ENCODE measurements around the gene HOXA13.

HOXA13 gene

DNA sequence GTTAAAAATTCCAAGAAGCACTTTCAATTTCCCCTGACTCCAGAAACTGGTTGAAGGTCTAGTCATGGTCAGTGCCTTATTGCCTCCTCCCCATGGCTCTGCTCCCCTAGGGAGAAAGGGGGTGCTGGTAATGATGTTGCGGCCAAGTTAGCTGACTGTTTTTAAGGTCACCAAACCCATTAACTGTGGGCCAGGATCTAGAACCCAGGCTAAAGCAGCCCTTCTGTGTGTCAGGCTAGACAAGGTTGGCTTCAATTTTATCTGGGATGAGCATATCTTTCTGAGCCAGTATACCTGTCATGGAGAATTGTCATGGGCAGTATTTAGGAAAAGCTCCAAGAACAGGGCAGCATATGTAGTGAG lies 11.2 kb upstream of the HOXA13 start:
- Histone ChIP-seq H3K4me3 (ENCODE audit: low read depth, low read length) (no peak overlapping the region), H3K4me1 (ENCODE audit: control insufficient read depth, insufficient read depth, low read length) (peaks cover 8% of the 10 kb centered on the region; the same call in 1 of the 2 replicates), H3K27ac (ENCODE audit: extremely low read depth, low read depth, low read length) (no peak overlapping the region), H3K9me3 (ENCODE audit: control insufficient read depth, insufficient read depth, low read depth, low read length) (no peaks in the 10 kb centered on the region), H3K36me3 (ENCODE audit: control insufficient read depth in 2 of 2, insufficient read depth in 1 of 2, low read length in 2 of 2) (no peaks in the 10 kb centered on the region)
- ChIA-PET POLR2A (no interaction called here), CTCF (interaction anchor here (0.5 to 1.1 kb wide), 8 partner anchors 15 to 563 kb away, joined by 3 to 7 read pairs (median 3); partner anchors contain the start of gene EVX1)
- TF ChIP-seq ZNF175 (tag by site-specific recombination; IDR thresholded peaks at IDR 0.05) (no peak), YY2 (tag by site-specific recombination; IDR thresholded peaks at IDR 0.05) (no peak), ZBTB17 (tag by site-specific recombination; IDR thresholded peaks at IDR 0.05) (no peak), ZBTB7A (tag by site-specific recombination; IDR thresholded peaks at IDR 0.05; ENCODE audit: low read depth) (no peak), ZNF521 (tag by site-specific recombination; IDR thresholded peaks at IDR 0.05) (no peak), ZNF560 (tag by site-specific recombination; IDR thresholded peaks at IDR 0.05; ENCODE audit: borderline replicate concordance) (no peak), ZNF585B (tag by site-specific recombination; IDR thresholded peaks at IDR 0.05) (no peak), ZNF132 (tag by site-specific recombination; IDR thresholded peaks at IDR 0.05; ENCODE audit: borderline replicate concordance) (no peak), GLI2 (tag by site-specific recombination; IDR thresholded peaks at IDR 0.05; ENCODE audit: borderline replicate concordance, low read depth) (no peak), ZNF350 (tag by site-specific recombination; IDR thresholded peaks at IDR 0.05) (no peak), ZNF660 (tag by site-specific recombination; IDR thresholded peaks at IDR 0.05) (no peak), EGR2 (tag by site-specific recombination; IDR thresholded peaks at IDR 0.05; ENCODE audit: low read depth) (no peak), ZNF133 (tag by site-specific recombination; IDR thresholded peaks at IDR 0.05) (no peak), YY1 (tag by site-specific recombination; IDR thresholded peaks at IDR 0.05) (no peak), ZFP41 (tag by site-specific recombination; IDR thresholded peaks at IDR 0.05; ENCODE audit: borderline replicate concordance) (no peak), ZNF571 (tag by site-specific recombination; IDR thresholded peaks at IDR 0.05) (no peak)
- TF ChIP-seq, protein P1, sequence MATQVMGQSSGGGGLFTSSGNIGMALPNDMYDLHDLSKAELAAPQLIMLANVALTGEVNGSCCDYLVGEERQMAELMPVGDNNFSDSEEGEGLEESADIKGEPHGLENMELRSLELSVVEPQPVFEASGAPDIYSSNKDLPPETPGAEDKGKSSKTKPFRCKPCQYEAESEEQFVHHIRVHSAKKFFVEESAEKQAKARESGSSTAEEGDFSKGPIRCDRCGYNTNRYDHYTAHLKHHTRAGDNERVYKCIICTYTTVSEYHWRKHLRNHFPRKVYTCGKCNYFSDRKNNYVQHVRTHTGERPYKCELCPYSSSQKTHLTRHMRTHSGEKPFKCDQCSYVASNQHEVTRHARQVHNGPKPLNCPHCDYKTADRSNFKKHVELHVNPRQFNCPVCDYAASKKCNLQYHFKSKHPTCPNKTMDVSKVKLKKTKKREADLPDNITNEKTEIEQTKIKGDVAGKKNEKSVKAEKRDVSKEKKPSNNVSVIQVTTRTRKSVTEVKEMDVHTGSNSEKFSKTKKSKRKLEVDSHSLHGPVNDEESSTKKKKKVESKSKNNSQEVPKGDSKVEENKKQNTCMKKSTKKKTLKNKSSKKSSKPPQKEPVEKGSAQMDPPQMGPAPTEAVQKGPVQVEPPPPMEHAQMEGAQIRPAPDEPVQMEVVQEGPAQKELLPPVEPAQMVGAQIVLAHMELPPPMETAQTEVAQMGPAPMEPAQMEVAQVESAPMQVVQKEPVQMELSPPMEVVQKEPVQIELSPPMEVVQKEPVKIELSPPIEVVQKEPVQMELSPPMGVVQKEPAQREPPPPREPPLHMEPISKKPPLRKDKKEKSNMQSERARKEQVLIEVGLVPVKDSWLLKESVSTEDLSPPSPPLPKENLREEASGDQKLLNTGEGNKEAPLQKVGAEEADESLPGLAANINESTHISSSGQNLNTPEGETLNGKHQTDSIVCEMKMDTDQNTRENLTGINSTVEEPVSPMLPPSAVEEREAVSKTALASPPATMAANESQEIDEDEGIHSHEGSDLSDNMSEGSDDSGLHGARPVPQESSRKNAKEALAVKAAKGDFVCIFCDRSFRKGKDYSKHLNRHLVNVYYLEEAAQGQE (tag by site-specific recombination; IDR thresholded peaks at IDR 0.05), result no peak
- TF ChIP-seq, protein P2, sequence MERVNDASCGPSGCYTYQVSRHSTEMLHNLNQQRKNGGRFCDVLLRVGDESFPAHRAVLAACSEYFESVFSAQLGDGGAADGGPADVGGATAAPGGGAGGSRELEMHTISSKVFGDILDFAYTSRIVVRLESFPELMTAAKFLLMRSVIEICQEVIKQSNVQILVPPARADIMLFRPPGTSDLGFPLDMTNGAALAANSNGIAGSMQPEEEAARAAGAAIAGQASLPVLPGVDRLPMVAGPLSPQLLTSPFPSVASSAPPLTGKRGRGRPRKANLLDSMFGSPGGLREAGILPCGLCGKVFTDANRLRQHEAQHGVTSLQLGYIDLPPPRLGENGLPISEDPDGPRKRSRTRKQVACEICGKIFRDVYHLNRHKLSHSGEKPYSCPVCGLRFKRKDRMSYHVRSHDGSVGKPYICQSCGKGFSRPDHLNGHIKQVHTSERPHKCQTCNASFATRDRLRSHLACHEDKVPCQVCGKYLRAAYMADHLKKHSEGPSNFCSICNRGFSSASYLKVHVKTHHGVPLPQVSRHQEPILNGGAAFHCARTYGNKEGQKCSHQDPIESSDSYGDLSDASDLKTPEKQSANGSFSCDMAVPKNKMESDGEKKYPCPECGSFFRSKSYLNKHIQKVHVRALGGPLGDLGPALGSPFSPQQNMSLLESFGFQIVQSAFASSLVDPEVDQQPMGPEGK (tag by site-specific recombination; IDR thresholded peaks at IDR 0.05), result no peak
- TF ChIP-seq, protein P3, sequence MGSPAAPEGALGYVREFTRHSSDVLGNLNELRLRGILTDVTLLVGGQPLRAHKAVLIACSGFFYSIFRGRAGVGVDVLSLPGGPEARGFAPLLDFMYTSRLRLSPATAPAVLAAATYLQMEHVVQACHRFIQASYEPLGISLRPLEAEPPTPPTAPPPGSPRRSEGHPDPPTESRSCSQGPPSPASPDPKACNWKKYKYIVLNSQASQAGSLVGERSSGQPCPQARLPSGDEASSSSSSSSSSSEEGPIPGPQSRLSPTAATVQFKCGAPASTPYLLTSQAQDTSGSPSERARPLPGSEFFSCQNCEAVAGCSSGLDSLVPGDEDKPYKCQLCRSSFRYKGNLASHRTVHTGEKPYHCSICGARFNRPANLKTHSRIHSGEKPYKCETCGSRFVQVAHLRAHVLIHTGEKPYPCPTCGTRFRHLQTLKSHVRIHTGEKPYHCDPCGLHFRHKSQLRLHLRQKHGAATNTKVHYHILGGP (tag by site-specific recombination; IDR thresholded peaks at IDR 0.05), result no peak

DNA sequence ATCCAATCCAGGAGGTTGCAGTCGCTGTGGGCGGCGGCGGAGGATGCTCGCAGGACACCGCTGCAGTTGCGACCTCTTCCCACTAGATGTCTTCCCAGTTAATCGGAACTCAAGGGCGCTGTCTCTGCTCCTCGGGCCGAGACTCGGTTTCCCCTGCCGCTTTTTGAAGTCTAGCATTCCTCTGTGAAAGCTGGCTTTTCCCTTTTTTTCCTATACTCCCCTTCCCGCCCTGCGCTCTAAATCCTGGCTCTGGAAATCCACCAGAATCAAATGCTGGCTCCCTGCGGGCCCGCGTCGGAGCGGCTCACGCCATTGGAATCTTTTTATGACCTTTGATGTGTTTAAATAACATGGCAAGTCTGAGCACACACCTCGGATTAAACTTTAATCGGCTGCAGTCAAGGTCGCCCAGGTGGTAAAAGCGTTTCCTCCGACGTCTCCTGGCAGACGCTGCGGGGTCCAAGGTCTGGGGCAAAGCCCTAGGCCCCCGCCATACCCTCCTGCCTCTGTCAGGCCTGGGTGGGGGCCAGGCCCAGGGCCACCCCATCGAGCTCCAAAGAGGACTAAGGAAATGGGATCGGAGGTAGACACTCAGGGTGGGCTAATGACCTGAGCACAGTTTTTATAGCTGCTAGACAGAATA lies 10.7 kb upstream of the HOXA13 start:
- Histone ChIP-seq H3K36me3 (ENCODE audit: control insufficient read depth in 2 of 2, insufficient read depth in 1 of 2, low read length in 2 of 2) (no peaks in the 10 kb centered on the region), H3K9me3 (ENCODE audit: control insufficient read depth, insufficient read depth, low read depth, low read length) (no peaks in the 10 kb centered on the region), H3K4me1 (ENCODE audit: control insufficient read depth, insufficient read depth, low read length) (peaks cover 8% of the 10 kb centered on the region; the same call in 1 of the 2 replicates), H3K4me3 (ENCODE audit: low read depth, low read length) (no peak overlapping the region), H3K27ac (ENCODE audit: extremely low read depth, low read depth, low read length) (no peak overlapping the region)
- POLR2A ChIA-PET, result no interaction called here
- CTCF ChIA-PET, result interaction anchor here (0.6 to 1.2 kb wide), 10 partner anchors 14 to 564 kb away, joined by 3 to 7 read pairs (median 3); partner anchors contain the start of gene EVX1
- TF ChIP-seq, protein P4, sequence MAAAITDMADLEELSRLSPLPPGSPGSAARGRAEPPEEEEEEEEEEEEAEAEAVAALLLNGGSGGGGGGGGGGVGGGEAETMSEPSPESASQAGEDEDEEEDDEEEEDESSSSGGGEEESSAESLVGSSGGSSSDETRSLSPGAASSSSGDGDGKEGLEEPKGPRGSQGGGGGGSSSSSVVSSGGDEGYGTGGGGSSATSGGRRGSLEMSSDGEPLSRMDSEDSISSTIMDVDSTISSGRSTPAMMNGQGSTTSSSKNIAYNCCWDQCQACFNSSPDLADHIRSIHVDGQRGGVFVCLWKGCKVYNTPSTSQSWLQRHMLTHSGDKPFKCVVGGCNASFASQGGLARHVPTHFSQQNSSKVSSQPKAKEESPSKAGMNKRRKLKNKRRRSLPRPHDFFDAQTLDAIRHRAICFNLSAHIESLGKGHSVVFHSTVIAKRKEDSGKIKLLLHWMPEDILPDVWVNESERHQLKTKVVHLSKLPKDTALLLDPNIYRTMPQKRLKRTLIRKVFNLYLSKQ (tag by site-specific recombination; IDR thresholded peaks at IDR 0.05; ENCODE audit: borderline replicate concordance), result no peak
- peak; percentile 60 for TF ChIP-seq ZFHX2 (tag by site-specific recombination; conservative IDR thresholded peaks at IDR 0.05)
- TF ChIP-seq YY2 (tag by site-specific recombination; IDR thresholded peaks at IDR 0.05), result no peak
- TF ChIP-seq ZNF157 (tag by site-specific recombination; IDR thresholded peaks at IDR 0.05), result no peak
- TF ChIP-seq ZNF214 (tag by site-specific recombination; IDR thresholded peaks at IDR 0.05; ENCODE audit: borderline replicate concordance), result no peak
- no peak for TF ChIP-seq ZEB2 (tag by site-specific recombination; IDR thresholded peaks at IDR 0.05)
- TF ChIP-seq ZNF654 (tag by site-specific recombination; IDR thresholded peaks at IDR 0.05; ENCODE audit: low read depth), result peak; percentile 4; the same call in 1 of the 2 replicates
- 0 out of 2 replicates have a peak, but pooled peaks have one; percentile 32 for TF ChIP-seq EGR2 (tag by site-specific recombination; IDR thresholded peaks at IDR 0.05; ENCODE audit: low read depth)
- no peak for TF ChIP-seq ZNF660 (tag by site-specific recombination; IDR thresholded peaks at IDR 0.05)
- TF ChIP-seq ZNF404 (tag by site-specific recombination; IDR thresholded peaks at IDR 0.05), result no peak
- no peak for TF ChIP-seq GFI1B (tag by site-specific recombination; IDR thresholded peaks at IDR 0.05)
